GM12878 (cell line): ENCODE results near the gene PYGB. TPM values are rescaled to one million over a fixed set of nuclear protein-coding genes. Genes with fewer than 3 reads are reported as not detected.

Experiments
- ATAC-seq: fragments of 200-7000 bp; cut with Tn5 transposase; 3 replicates; pipeline ENCODE4 v1.9.1; 2020; ENCODE audit warnings: mild to moderate bottlenecking, moderate library complexity
- BruUV-seq: library from RNA; stranded (reverse); fragments of 400-500 nt; replicated peaks from 2 replicates; lab custom pipeline; 2021; lab: Mats Ljungman, UMichigan
- CTCF ChIA-PET: fragments of 300-600 bp; sonication (Branson Sonifier 250); formaldehyde crosslinking; extraction: SDS; loops from one replicate; lab custom pipeline; 2021; ENCODE audit warnings: inconsistent platforms; lab: Yijun Ruan, JAX
- POLR2A ChIA-PET: fragments of 350-600 bp; formaldehyde crosslinking; extraction: SDS; loops from one replicate; lab custom pipeline; 2021; ENCODE audit warnings: inconsistent platforms; lab: Charles Lee
- RAD21 ChIA-PET: fragments of 300-600 bp; sonication (Branson Sonifier 250); formaldehyde crosslinking; loops from one replicate; lab custom pipeline; 2023; ENCODE audit warnings: antibody characterized with exemption; ENCODE audit not compliant: unreplicated experiment; lab: Charles Lee
- SMC1A ChIA-PET: fragments of 300-600 bp; sonication (Branson Sonifier 250); formaldehyde crosslinking; loops from one replicate; lab custom pipeline; 2023; ENCODE audit not compliant: unreplicated experiment, uncharacterized antibody; lab: Charles Lee
- DNase-seq: peaks from one replicate; pipeline ENCODE4 v3.0.0-alpha.2; 2011; ENCODE audit warnings: low read depth, low spot score
- FAIRE-seq: peaks from 3 replicates; lab custom pipeline; 2011; peaks lifted over from hg19 to GRCh38; lab: Jason Lieb, UNC
- H2AFZ ChIP-seq: 2 replicates; pipeline ENCODE4 v1.6.0; 2011; ENCODE audit warnings: low read depth, low read length, control low read depth; ENCODE audit not compliant: control insufficient read depth
- H3K27ac ChIP-seq: 2 replicates; pipeline ENCODE4 v1.5.1; 2011; ENCODE audit warnings: control low read depth; ENCODE audit not compliant: control insufficient read depth, insufficient read depth
- H3K27me3 ChIP-seq, 2 experiments: replicated peaks in 1 of 2; 2 replicates each; pipeline versions ENCODE4 v1.6.0 to v1.6.1; 2011; ENCODE audit warnings: low read length in 1 of 2; ENCODE audit not compliant: control insufficient read depth in 2 of 2, insufficient read depth in 2 of 2
- H3K36me3 ChIP-seq, 2 experiments: 2 replicates each; pipeline ENCODE4 v1.5.1; 2011; ENCODE audit warnings: low read length in 1 of 2; ENCODE audit not compliant: control insufficient read depth in 2 of 2, insufficient read depth in 2 of 2
- H3K4me1 ChIP-seq: 2 replicates; pipeline ENCODE4 v1.6.1; 2011; ENCODE audit warnings: mild to moderate bottlenecking, low read length, moderate library complexity, mixed read lengths; ENCODE audit not compliant: control insufficient read depth, insufficient read depth
- H3K4me2 ChIP-seq: 2 replicates; pipeline ENCODE4 v1.6.0; 2011; ENCODE audit warnings: control low read depth; ENCODE audit not compliant: control insufficient read depth, insufficient read depth
- H3K4me3 ChIP-seq: fragments of 200-600 bp; sonication (generic); 2 replicates; pipeline ENCODE4 v1.5.1; 2016
- H3K79me2 ChIP-seq: 2 replicates; pipeline ENCODE4 v1.6.0; 2011; ENCODE audit warnings: low read length; ENCODE audit not compliant: control insufficient read depth, insufficient read depth
- H3K9ac ChIP-seq: 2 replicates; pipeline ENCODE4 v1.8.0; 2011; ENCODE audit warnings: low read length, control low read depth, mixed read lengths; ENCODE audit not compliant: control insufficient read depth, insufficient read depth
- H3K9me3 ChIP-seq: replicated peaks from 3 replicates; pipeline ENCODE4 v1.5.1; 2011; ENCODE audit warnings: mild to moderate bottlenecking, low read length; ENCODE audit not compliant: control insufficient read depth, insufficient read depth
- H4K20me1 ChIP-seq: 2 replicates; pipeline ENCODE4 v1.6.0; 2011; ENCODE audit not compliant: control insufficient read depth, insufficient read depth
- BCL11A ChIP-seq: IDR thresholded peaks from 2 replicates; pipeline ENCODE4 v1.6.1; 2011; ENCODE audit warnings: low read depth, low read length
- FOS ChIP-seq: IDR thresholded peaks from 3 replicates; pipeline ENCODE4 v1.6.1; 2011; ENCODE audit warnings: borderline replicate concordance; ENCODE audit not compliant: insufficient read length; ENCODE audit errors: extremely low read depth
- IRF4 ChIP-seq: IDR thresholded peaks from 2 replicates; pipeline ENCODE4 v1.6.1; 2011; ENCODE audit warnings: low read depth, low read length
- JUNB ChIP-seq: IDR thresholded peaks from 2 replicates; pipeline ENCODE4 v1.6.1; 2016; ENCODE audit warnings: antibody characterized with exemption, mild to moderate bottlenecking
- LARP7 ChIP-seq: fragments of 450-650 bp; IDR thresholded peaks from 2 replicates; pipeline ENCODE4 v1.6.1; 2017; ENCODE audit warnings: mild to moderate bottlenecking
- MYC ChIP-seq: IDR thresholded peaks from 2 replicates; pipeline ENCODE4 v1.6.1; 2011; ENCODE audit warnings: mild to moderate bottlenecking, low read length, moderate library complexity, inconsistent platforms; ENCODE audit not compliant: insufficient read depth, insufficient replicate concordance, insufficient read length, severe bottlenecking
- NFXL1 ChIP-seq: fragments of 450-650 bp; IDR thresholded peaks from 2 replicates; pipeline ENCODE4 v1.6.1; 2017; ENCODE audit warnings: antibody characterized with exemption, mild to moderate bottlenecking, borderline replicate concordance
- POLR2A ChIP-seq: IDR thresholded peaks from 2 replicates; pipeline ENCODE4 v1.6.1; 2011; ENCODE audit warnings: low read depth, mild to moderate bottlenecking, low read length
- RAD51 ChIP-seq: fragments of 450-650 bp; IDR thresholded peaks from 2 replicates; pipeline ENCODE4 v1.6.1; 2016; ENCODE audit warnings: moderate library complexity, mild to moderate bottlenecking, inconsistent platforms
- TCF7 ChIP-seq: IDR thresholded peaks from 2 replicates; pipeline ENCODE4 v1.6.1; 2014; ENCODE audit warnings: antibody characterized with exemption, borderline replicate concordance
- ZNF274 ChIP-seq: IDR thresholded peaks from one replicate; pipeline ENCODE4 v1.8.0; 2011; ENCODE audit not compliant: insufficient read length, insufficient read depth
- WGBS: methylation state at CpG from one replicate; pipeline ENCODE4 v1.1.6; 2016; ENCODE audit warnings: low lambda C conversion rate; ENCODE audit not compliant: insufficient replicate concordance, insufficient coverage; ENCODE audit errors: missing lambda C conversion rate; 5-methylcytosine and 5-hydroxymethylcytosine counted together
- in situ Hi-C: fragments of 300-500 bp; cut with MboI; formaldehyde crosslinking; loops from 9 replicates; pipeline ENCODE4 v1.14.3; 2018; ENCODE audit warnings: mixed read lengths
- intact Hi-C: fragments of 100-400 bp; cut with micrococcal nuclease; formaldehyde crosslinking; loops from one replicate; pipeline ENCODE4 v1.14.2; 2022; ENCODE audit not compliant: unreplicated experiment
- polyA plus RNA-seq, 11 experiments: library from polyadenylated mRNA; depleted of rRNA in 4 of 11; unstranded in 6 of 11; stranded (reverse) in 5 of 11; fragments of >200 nt; fragmentation: Nextera tagmentation in 4 of 11; fragmentation: Illumina TruSeq in 1 of 11; extraction: Ambion mirVana in 4 of 11; extraction: Trizol in 1 of 11; gene quantifications; 1 replicate in 1 of 11; 2 replicates in 10 of 11; pipeline versions ENCODE4 v1.2.1 to v1.2.3, GENCODE V29; 2011 to 2016; ENCODE audit warnings: inconsistent platforms in 2 of 11, missing spikeins in 2 of 11, low read depth in 1 of 11
- total RNA-seq, 4 experiments: library from RNA; depleted of rRNA in 3 of 4; stranded (reverse); fragments of >200 nt in 3 of 4; fragmentation: Illumina TruSeq in 1 of 4; extraction: Trizol in 1 of 4; gene quantifications; 2 replicates each; pipeline versions ENCODE4 v1.2.1 to v1.2.3, GENCODE V29; 2013 to 2021
- TF ChIP-seq, protein P1 (sequence below): fragments of 450-650 bp; formaldehyde crosslinking; IDR thresholded peaks from 2 replicates; pipeline ENCODE4 v1.4.0; 2022; ENCODE audit warnings: mild to moderate bottlenecking, moderate library complexity
- TF ChIP-seq, protein P2 (sequence below): fragments of 450-650 bp; IDR thresholded peaks from 2 replicates; pipeline ENCODE4 v1.6.1; 2018; ENCODE audit warnings: borderline replicate concordance, mild to moderate bottlenecking; ENCODE audit not compliant: partially characterized antibody
- TF ChIP-seq, protein P3 (sequence below): fragments of 450-650 bp; IDR thresholded peaks from 2 replicates; pipeline ENCODE4 v1.6.1; 2016; ENCODE audit warnings: mild to moderate bottlenecking, moderate library complexity, borderline replicate concordance

PYGB gene
- total and polyA plus RNA-seq, 10 of the 15 experiments (the other 5 are each of a cell fraction or from before 2014, with no cell fraction given): 0.34 to 33.5 (median 21.8) TPM

GRCh38 chr20:25344634-25345033 lies 96.7 kb downstream of the PYGB start:
- intact Hi-C loops (no loop called here), in situ Hi-C loops (no loop called here)
- no TSS peak for BruUV-seq
- CTCF ChIA-PET: interaction anchor here (0.8 kb wide), 1 partner anchor 13 kb away, joined by 4 read pairs; no protein-coding TSS in a partner anchor
- no peak for ATAC-seq
- Histone ChIP-seq H3K4me2 (no peak overlapping the region), H3K4me1 (no peaks in the 10 kb centered on the region), H4K20me1 (peaks cover 2% of the 10 kb centered on the region; the same call in 1 of the 2 replicates), H3K27ac (no peak overlapping the region), H3K4me3 (no peak overlapping the region), H3K36me3 (no peaks in the 10 kb centered on the region; a peak in 1 of 4 replicates), H2AFZ (no peak overlapping the region), H3K9ac (no peak overlapping the region), H3K27me3 (no peaks in the 10 kb centered on the region), H3K9me3 (no peaks in the 10 kb centered on the region), H3K79me2 (peaks cover 27% of the 10 kb centered on the region)
- POLR2A ChIA-PET: no interaction called here
- TF ChIP-seq ZNF274 (no peak), TCF7 (no peak), LARP7 (no peak), BCL11A (no peak), POLR2A (no peak), FOS (no peak), NFXL1 (no peak), MYC (no peak), IRF4 (no peak), RAD51 (no peak), JUNB (no peak)
- TF ChIP-seq, protein P1, sequence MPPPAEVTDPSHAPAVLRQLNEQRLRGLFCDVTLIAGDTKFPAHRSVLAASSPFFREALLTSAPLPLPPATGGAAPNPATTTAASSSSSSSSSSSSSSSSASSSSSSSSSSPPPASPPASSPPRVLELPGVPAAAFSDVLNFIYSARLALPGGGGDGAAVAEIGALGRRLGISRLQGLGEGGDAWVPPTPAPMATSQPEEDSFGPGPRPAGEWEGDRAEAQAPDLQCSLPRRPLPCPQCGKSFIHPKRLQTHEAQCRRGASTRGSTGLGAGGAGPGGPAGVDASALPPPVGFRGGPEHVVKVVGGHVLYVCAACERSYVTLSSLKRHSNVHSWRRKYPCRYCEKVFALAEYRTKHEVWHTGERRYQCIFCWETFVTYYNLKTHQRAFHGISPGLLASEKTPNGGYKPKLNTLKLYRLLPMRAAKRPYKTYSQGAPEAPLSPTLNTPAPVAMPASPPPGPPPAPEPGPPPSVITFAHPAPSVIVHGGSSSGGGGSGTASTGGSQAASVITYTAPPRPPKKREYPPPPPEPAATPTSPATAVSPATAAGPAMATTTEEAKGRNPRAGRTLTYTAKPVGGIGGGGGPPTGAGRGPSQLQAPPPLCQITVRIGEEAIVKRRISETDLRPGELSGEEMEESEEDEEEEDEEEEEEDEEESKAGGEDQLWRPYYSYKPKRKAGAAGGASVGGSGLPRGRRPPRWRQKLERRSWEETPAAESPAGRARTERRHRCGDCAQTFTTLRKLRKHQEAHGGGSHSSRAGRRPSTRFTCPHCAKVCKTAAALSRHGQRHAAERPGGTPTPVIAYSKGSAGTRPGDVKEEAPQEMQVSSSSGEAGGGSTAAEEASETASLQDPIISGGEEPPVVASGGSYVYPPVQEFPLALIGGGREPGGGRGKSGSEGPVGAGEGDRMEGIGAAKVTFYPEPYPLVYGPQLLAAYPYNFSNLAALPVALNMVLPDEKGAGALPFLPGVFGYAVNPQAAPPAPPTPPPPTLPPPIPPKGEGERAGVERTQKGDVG (CRISPR knock-in tag): no peak
- TF ChIP-seq, protein P2, sequence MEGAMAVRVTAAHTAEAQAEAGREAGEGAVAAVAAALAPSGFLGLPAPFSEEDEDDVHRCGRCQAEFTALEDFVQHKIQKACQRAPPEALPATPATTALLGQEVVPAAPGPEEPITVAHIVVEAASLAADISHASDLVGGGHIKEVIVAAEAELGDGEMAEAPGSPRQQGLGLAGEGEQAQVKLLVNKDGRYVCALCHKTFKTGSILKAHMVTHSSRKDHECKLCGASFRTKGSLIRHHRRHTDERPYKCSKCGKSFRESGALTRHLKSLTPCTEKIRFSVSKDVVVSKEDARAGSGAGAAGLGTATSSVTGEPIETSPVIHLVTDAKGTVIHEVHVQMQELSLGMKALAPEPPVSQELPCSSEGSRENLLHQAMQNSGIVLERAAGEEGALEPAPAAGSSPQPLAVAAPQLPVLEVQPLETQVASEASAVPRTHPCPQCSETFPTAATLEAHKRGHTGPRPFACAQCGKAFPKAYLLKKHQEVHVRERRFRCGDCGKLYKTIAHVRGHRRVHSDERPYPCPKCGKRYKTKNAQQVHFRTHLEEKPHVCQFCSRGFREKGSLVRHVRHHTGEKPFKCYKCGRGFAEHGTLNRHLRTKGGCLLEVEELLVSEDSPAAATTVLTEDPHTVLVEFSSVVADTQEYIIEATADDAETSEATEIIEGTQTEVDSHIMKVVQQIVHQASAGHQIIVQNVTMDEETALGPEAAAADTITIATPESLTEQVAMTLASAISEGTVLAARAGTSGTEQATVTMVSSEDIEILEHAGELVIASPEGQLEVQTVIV: no peak
- TF ChIP-seq, protein P3, sequence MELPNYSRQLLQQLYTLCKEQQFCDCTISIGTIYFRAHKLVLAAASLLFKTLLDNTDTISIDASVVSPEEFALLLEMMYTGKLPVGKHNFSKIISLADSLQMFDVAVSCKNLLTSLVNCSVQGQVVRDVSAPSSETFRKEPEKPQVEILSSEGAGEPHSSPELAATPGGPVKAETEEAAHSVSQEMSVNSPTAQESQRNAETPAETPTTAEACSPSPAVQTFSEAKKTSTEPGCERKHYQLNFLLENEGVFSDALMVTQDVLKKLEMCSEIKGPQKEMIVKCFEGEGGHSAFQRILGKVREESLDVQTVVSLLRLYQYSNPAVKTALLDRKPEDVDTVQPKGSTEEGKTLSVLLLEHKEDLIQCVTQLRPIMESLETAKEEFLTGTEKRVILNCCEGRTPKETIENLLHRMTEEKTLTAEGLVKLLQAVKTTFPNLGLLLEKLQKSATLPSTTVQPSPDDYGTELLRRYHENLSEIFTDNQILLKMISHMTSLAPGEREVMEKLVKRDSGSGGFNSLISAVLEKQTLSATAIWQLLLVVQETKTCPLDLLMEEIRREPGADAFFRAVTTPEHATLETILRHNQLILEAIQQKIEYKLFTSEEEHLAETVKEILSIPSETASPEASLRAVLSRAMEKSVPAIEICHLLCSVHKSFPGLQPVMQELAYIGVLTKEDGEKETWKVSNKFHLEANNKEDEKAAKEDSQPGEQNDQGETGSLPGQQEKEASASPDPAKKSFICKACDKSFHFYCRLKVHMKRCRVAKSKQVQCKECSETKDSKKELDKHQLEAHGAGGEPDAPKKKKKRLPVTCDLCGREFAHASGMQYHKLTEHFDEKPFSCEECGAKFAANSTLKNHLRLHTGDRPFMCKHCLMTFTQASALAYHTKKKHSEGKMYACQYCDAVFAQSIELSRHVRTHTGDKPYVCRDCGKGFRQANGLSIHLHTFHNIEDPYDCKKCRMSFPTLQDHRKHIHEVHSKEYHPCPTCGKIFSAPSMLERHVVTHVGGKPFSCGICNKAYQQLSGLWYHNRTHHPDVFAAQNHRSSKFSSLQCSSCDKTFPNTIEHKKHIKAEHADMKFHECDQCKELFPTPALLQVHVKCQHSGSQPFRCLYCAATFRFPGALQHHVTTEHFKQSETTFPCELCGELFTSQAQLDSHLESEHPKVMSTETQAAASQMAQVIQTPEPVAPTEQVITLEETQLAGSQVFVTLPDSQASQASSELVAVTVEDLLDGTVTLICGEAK: no peak
- DNase-seq: no peak
- no peak for FAIRE-seq
- WGBS: 78% methylated on average over 3 of the region's 3 CpGs
- SMC1A ChIA-PET: interaction anchor here (0.7 kb wide), 1 partner anchor 34 kb away, joined by 3 read pairs; no protein-coding TSS in a partner anchor
- RAD21 ChIA-PET: no interaction called here
